SK-N-SH treated with all-trans-retinoic acid at 6 μM for 48 hours (cell line): ENCODE data around the gene MAGOHB.

ENCODE experiments used
- ATAC-seq: fragments of 200-7000 bp; cut with Tn5 transposase; 3 replicates; pipeline ENCODE4 v1.9.1; 2020; ENCODE audit warnings: mild to moderate bottlenecking, moderate library complexity
- BACH2 ChIP-seq: fragments of 250-450 bp; sonication (Bioruptor Pico); IDR thresholded peaks from 2 replicates; pipeline ENCODE4 v1.9.0; 2021; ENCODE audit warnings: mild to moderate bottlenecking, borderline replicate concordance
- CSDC2 ChIP-seq: fragments of 250-450 bp; sonication (Bioruptor Pico); IDR thresholded peaks from 2 replicates; pipeline ENCODE4 v1.5.0; 2020; ENCODE audit warnings: mild to moderate bottlenecking, moderate library complexity
- ESRRG ChIP-seq: fragments of 250-450 bp; sonication (Bioruptor Pico); IDR thresholded peaks from 2 replicates; pipeline ENCODE4 v1.6.1; 2021; ENCODE audit warnings: mild to moderate bottlenecking
- ISL1 ChIP-seq: fragments of 250-450 bp; sonication (Bioruptor Pico); IDR thresholded peaks from 2 replicates; pipeline ENCODE4 v2.1.2; 2022; ENCODE audit warnings: mild to moderate bottlenecking, moderate library complexity
- OSR1 ChIP-seq: fragments of 250-450 bp; sonication (Bioruptor Pico); IDR thresholded peaks from 2 replicates; pipeline ENCODE4 v1.8.0; 2022; ENCODE audit warnings: moderate library complexity, mild to moderate bottlenecking, inconsistent platforms
- PPARA ChIP-seq: fragments of 250-450 bp; sonication (Bioruptor Pico); IDR thresholded peaks from 2 replicates; pipeline ENCODE4 v1.5.0; 2020; ENCODE audit warnings: mild to moderate bottlenecking, borderline replicate concordance
- RARB ChIP-seq: fragments of 250-450 bp; sonication (Bioruptor Pico); IDR thresholded peaks from 2 replicates; pipeline ENCODE4 v1.8.0; 2021; ENCODE audit warnings: mild to moderate bottlenecking, moderate library complexity
- SNAI2 ChIP-seq: fragments of 250-450 bp; sonication (Bioruptor Pico); IDR thresholded peaks from 2 replicates; pipeline ENCODE4 v1.5.0; 2020; ENCODE audit warnings: mild to moderate bottlenecking, moderate library complexity
- TCF4 ChIP-seq: fragments of 250-450 bp; sonication (Bioruptor Pico); IDR thresholded peaks from 2 replicates; pipeline ENCODE4 v1.8.0; 2021; ENCODE audit warnings: mild to moderate bottlenecking, moderate library complexity, borderline replicate concordance
- TOX ChIP-seq: fragments of 250-450 bp; sonication (Bioruptor Pico); IDR thresholded peaks from 2 replicates; pipeline ENCODE4 v1.8.0; 2021; ENCODE audit warnings: mild to moderate bottlenecking, moderate library complexity, borderline replicate concordance
- ZC3H10 ChIP-seq: fragments of 250-450 bp; sonication (Bioruptor Pico); IDR thresholded peaks from 2 replicates; pipeline ENCODE4 v1.5.1; 2021; ENCODE audit warnings: mild to moderate bottlenecking, moderate library complexity
- ZFP3 ChIP-seq: fragments of 250-450 bp; sonication (Bioruptor Pico); IDR thresholded peaks from 2 replicates; pipeline ENCODE4 v1.5.0; 2020; ENCODE audit warnings: mild to moderate bottlenecking, moderate library complexity
- ZFP30 ChIP-seq: fragments of 450-650 bp; formaldehyde crosslinking; IDR thresholded peaks from 2 replicates; pipeline ENCODE4 v1.5.0; 2022; ENCODE audit warnings: mild to moderate bottlenecking, moderate library complexity
- ZNF565 ChIP-seq: fragments of 450-650 bp; formaldehyde crosslinking; conservative IDR thresholded peaks from 2 replicates; pipeline ENCODE4 v1.5.0; 2020; ENCODE audit warnings: low read depth, mild to moderate bottlenecking, moderate library complexity
- ZNF70 ChIP-seq: fragments of 450-650 bp; formaldehyde crosslinking; IDR thresholded peaks from 2 replicates; pipeline ENCODE4 v1.5.0; 2020; ENCODE audit warnings: mild to moderate bottlenecking, moderate library complexity
- ZNF8 ChIP-seq: fragments of 450-650 bp; formaldehyde crosslinking; IDR thresholded peaks from 2 replicates; pipeline ENCODE4 v1.5.0; 2020; ENCODE audit warnings: mild to moderate bottlenecking, moderate library complexity
- TF ChIP-seq, protein P1 (sequence below): fragments of 250-450 bp; sonication (Bioruptor Pico); IDR thresholded peaks from 2 replicates; pipeline ENCODE4 v1.5.1; 2020; ENCODE audit warnings: low read depth, mild to moderate bottlenecking, moderate library complexity
- TF ChIP-seq, protein P2 (sequence below): fragments of 250-450 bp; sonication (Bioruptor Pico); IDR thresholded peaks from 2 replicates; pipeline ENCODE4 v1.8.0; 2021; ENCODE audit warnings: low read depth, mild to moderate bottlenecking, moderate library complexity, borderline replicate concordance
- TF ChIP-seq, protein P3 (sequence below): fragments of 250-450 bp; sonication (Bioruptor Pico); IDR thresholded peaks from 2 replicates; pipeline ENCODE4 v1.5.0; 2020; ENCODE audit warnings: mild to moderate bottlenecking, moderate library complexity
- TF ChIP-seq, protein P4 (sequence below): fragments of 250-450 bp; sonication (Bioruptor Pico); IDR thresholded peaks from 2 replicates; pipeline ENCODE4 v1.5.1; 2021; ENCODE audit warnings: mild to moderate bottlenecking, moderate library complexity
- TF ChIP-seq, protein P5 (sequence below): fragments of 250-450 bp; sonication (Bioruptor Pico); IDR thresholded peaks from 2 replicates; pipeline ENCODE4 v1.8.0; 2020; ENCODE audit warnings: mild to moderate bottlenecking, moderate library complexity, borderline replicate concordance

MAGOHB gene

DNA sequence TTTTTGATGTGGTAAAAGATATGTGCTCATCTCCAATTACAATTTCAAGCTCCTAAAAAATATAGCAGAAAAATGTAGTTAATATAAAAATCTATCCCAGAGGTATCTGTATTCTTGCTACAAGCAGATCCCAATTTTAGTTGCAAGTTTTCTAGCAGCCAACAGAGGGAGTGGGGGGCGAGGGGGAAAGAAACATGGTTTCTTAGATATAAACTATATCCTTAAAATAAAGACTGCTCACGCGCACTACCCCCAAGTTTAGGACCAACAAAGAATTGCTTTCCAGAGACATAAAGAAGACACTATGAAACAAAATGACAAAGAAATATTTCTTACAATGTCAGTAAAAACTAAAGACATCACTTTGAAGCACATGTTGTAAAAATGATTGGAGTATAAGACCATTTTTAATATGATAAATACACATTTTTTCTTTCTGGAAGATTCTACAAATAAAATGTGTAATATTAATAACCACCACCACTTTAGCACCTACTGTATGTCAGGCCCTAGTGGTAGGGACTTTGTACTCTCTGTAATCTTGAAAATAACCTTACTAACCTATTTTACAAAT, 5.4 kb downstream of the MAGOHB start:
- TF ChIP-seq ESRRG, result no peak
- TF ChIP-seq TOX, result no peak
- ATAC-seq, result no peak

DNA sequence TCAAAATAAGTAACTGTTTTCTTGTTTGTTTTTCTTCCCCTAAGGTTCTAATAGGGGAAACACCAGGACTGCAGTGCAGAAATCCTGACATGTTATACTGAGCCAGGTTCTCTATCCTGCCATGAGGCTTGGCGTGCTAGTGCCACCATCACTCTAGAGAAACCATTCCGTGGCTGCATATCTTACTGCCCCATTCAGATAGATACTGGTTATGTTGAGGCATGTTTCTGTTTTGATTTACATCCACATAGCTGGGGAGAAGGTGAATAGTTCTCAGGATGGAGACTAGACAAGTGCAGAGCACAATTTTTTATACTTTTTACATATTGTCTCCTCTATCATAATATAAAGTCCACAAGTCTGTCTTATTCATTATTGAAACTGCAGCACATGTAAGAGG, 11.5 kb downstream of the MAGOHB start:
- TF ChIP-seq ZNF8 (CRISPR knock-in tag) (no peak), ZNF70 (no peak), ISL1 (CRISPR knock-in tag) (no peak)
- ATAC-seq, result no peak

DNA sequence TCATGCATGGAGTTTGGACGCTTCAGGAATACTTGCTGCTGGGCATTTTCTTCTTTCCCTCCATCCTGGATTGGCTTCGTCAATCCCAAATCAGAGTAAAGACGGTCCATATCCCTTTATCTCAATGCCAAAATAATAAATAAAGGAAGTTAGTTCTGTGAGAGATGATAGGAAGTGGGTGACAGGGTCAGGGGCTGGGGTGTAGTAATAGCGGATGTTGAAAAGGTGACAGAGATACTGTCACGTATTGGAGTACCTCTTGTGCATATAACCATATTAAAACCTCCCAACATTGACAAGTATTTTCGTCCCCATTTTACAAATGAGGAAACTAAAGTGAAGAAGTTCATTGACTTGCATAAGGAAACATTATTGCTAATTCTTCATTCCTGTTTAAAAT, 12.4 kb downstream of the MAGOHB start:
- TF ChIP-seq TOX, result no peak
- TF ChIP-seq TCF4, result no peak
- TF ChIP-seq ESRRG, result no peak
- TF ChIP-seq, protein P1, sequence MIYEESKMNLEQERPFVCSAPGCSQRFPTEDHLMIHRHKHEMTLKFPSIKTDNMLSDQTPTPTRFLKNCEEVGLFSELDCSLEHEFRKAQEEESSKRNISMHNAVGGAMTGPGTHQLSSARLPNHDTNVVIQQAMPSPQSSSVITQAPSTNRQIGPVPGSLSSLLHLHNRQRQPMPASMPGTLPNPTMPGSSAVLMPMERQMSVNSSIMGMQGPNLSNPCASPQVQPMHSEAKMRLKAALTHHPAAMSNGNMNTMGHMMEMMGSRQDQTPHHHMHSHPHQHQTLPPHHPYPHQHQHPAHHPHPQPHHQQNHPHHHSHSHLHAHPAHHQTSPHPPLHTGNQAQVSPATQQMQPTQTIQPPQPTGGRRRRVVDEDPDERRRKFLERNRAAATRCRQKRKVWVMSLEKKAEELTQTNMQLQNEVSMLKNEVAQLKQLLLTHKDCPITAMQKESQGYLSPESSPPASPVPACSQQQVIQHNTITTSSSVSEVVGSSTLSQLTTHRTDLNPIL (CRISPR knock-in tag), result no peak
- TF ChIP-seq, protein P2, sequence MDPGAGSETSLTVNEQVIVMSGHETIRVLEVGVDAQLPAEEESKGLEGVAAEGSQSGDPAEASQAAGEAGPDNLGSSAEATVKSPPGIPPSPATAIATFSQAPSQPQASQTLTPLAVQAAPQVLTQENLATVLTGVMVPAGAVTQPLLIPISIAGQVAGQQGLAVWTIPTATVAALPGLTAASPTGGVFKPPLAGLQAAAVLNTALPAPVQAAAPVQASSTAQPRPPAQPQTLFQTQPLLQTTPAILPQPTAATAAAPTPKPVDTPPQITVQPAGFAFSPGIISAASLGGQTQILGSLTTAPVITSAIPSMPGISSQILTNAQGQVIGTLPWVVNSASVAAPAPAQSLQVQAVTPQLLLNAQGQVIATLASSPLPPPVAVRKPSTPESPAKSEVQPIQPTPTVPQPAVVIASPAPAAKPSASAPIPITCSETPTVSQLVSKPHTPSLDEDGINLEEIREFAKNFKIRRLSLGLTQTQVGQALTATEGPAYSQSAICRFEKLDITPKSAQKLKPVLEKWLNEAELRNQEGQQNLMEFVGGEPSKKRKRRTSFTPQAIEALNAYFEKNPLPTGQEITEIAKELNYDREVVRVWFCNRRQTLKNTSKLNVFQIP (CRISPR knock-in tag), result no peak
- TF ChIP-seq ZNF8 (CRISPR knock-in tag), result no peak
- TF ChIP-seq, protein P3, sequence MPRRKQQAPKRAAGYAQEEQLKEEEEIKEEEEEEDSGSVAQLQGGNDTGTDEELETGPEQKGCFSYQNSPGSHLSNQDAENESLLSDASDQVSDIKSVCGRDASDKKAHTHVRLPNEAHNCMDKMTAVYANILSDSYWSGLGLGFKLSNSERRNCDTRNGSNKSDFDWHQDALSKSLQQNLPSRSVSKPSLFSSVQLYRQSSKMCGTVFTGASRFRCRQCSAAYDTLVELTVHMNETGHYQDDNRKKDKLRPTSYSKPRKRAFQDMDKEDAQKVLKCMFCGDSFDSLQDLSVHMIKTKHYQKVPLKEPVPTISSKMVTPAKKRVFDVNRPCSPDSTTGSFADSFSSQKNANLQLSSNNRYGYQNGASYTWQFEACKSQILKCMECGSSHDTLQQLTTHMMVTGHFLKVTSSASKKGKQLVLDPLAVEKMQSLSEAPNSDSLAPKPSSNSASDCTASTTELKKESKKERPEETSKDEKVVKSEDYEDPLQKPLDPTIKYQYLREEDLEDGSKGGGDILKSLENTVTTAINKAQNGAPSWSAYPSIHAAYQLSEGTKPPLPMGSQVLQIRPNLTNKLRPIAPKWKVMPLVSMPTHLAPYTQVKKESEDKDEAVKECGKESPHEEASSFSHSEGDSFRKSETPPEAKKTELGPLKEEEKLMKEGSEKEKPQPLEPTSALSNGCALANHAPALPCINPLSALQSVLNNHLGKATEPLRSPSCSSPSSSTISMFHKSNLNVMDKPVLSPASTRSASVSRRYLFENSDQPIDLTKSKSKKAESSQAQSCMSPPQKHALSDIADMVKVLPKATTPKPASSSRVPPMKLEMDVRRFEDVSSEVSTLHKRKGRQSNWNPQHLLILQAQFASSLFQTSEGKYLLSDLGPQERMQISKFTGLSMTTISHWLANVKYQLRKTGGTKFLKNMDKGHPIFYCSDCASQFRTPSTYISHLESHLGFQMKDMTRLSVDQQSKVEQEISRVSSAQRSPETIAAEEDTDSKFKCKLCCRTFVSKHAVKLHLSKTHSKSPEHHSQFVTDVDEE (CRISPR knock-in tag), result no peak
- TF ChIP-seq, protein P4, sequence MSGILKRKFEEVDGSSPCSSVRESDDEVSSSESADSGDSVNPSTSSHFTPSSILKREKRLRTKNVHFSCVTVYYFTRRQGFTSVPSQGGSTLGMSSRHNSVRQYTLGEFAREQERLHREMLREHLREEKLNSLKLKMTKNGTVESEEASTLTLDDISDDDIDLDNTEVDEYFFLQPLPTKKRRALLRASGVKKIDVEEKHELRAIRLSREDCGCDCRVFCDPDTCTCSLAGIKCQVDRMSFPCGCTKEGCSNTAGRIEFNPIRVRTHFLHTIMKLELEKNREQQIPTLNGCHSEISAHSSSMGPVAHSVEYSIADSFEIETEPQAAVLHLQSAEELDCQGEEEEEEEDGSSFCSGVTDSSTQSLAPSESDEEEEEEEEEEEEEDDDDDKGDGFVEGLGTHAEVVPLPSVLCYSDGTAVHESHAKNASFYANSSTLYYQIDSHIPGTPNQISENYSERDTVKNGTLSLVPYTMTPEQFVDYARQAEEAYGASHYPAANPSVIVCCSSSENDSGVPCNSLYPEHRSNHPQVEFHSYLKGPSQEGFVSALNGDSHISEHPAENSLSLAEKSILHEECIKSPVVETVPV, result no peak
- no peak for TF ChIP-seq ZC3H10 (CRISPR knock-in tag)
- no peak for TF ChIP-seq PPARA
- no peak for TF ChIP-seq ZFP3
- no peak for TF ChIP-seq BACH2 (CRISPR knock-in tag)
- TF ChIP-seq SNAI2 (CRISPR knock-in tag), result no peak
- no peak for TF ChIP-seq OSR1 (CRISPR knock-in tag)
- no peak for ATAC-seq

DNA sequence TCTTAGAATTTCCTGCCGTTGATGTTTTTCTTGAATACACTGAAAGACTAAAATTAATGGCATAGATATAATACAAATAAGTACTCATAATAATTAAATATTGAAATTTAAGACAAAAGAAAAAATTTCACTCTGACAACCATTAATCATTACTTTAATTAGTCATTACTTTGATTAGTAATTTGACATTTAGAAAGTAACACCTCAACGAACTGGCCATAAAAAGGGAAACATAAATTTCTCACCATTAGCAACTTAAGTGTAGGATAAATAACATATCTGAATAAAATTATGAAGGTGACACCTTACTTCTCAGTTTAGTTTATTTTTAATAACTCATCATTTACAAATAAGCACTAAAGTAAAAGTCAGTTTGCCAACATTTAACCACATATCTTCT, 17.5 kb downstream of the MAGOHB start:
- no peak for ATAC-seq
- TF ChIP-seq OSR1 (CRISPR knock-in tag) (no peak), SNAI2 (CRISPR knock-in tag) (no peak), ESRRG (no peak), ZNF70 (no peak), PPARA (no peak), CSDC2 (no peak), ZFP30 (CRISPR knock-in tag) (no peak), ISL1 (CRISPR knock-in tag) (no peak), TOX (no peak), ZFP3 (no peak), ZNF8 (CRISPR knock-in tag) (no peak), TCF4 (no peak), ZNF565 (no peak), RARB (CRISPR knock-in tag) (no peak), BACH2 (CRISPR knock-in tag) (no peak)
- TF ChIP-seq, protein P5, sequence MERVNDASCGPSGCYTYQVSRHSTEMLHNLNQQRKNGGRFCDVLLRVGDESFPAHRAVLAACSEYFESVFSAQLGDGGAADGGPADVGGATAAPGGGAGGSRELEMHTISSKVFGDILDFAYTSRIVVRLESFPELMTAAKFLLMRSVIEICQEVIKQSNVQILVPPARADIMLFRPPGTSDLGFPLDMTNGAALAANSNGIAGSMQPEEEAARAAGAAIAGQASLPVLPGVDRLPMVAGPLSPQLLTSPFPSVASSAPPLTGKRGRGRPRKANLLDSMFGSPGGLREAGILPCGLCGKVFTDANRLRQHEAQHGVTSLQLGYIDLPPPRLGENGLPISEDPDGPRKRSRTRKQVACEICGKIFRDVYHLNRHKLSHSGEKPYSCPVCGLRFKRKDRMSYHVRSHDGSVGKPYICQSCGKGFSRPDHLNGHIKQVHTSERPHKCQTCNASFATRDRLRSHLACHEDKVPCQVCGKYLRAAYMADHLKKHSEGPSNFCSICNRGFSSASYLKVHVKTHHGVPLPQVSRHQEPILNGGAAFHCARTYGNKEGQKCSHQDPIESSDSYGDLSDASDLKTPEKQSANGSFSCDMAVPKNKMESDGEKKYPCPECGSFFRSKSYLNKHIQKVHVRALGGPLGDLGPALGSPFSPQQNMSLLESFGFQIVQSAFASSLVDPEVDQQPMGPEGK (CRISPR knock-in tag), result no peak
- TF ChIP-seq, protein P4, result no peak
- TF ChIP-seq, protein P2 (CRISPR knock-in tag), result no peak
